Fibroblast of skin of right quadriceps (primary cell): ENCODE data around the gene GPD2.

Source experiments
- DNase-seq: peaks from one replicate; pipeline ENCODE4 v3.0.0-alpha.2; 2013

GPD2 gene

GRCh38 chr2:156538083-156538504, 101.9 kb downstream of the GPD2 start:
- peak; percentile 67 for DNase-seq

- DNase-seq = no peak
These were observed 103.1 kb downstream of the GPD2 start for GRCh38 chr2:156539086-156539860.

GRCh38 chr2:156540706-156541105, 104.5 kb downstream of the GPD2 start:
- DNase-seq = no peak

- DNase-seq = no peak
These were observed 105.0 kb downstream of the GPD2 start for GRCh38 chr2:156541229-156541628.

- DNase-seq = no peak
These were observed 105.5 kb downstream of the GPD2 start for GRCh38 chr2:156541706-156542105.

GRCh38 chr2:156548413-156548812, 112.2 kb downstream of the GPD2 start:
- no peak for DNase-seq

GRCh38 chr2:156553714-156554442, 117.7 kb downstream of the GPD2 start:
- no peak for DNase-seq

GRCh38 chr2:156561326-156561725, 125.1 kb downstream of the GPD2 start:
- no peak for DNase-seq

- DNase-seq = no peak
These were observed 125.9 kb downstream of the GPD2 start for GRCh38 chr2:156562124-156562523.

GRCh38 chr2:156563994-156564753, 128.0 kb downstream of the GPD2 start:
- no peak for DNase-seq

- peak; percentile 97 for DNase-seq
These were observed 129.0 kb downstream of the GPD2 start for GRCh38 chr2:156565066-156565710.

- DNase-seq = no peak
These were observed 137.5 kb downstream of the GPD2 start for GRCh38 chr2:156573710-156574109.

- no peak for DNase-seq
These were observed 137.9 kb downstream of the GPD2 start for GRCh38 chr2:156574112-156574511.

- no peak for DNase-seq
These were observed 139.8 kb downstream of the GPD2 start for GRCh38 chr2:156576005-156576404.

GRCh38 chr2:156580501-156580900, 144.3 kb downstream of the GPD2 start:
- DNase-seq = no peak

GRCh38 chr2:156581280-156581679, 145.1 kb downstream of the GPD2 start:
- DNase-seq = no peak

- DNase-seq = no peak
These were observed 149.3 kb downstream of the GPD2 start for GRCh38 chr2:156585457-156585856.

GRCh38 chr2:156586621-156587020, 150.4 kb downstream of the GPD2 start:
- DNase-seq = no peak

GRCh38 chr2:156589381-156590079, 153.4 kb downstream of the GPD2 start:
- peak; percentile 41 for DNase-seq

GRCh38 chr2:156590085-156590739, 154.0 kb downstream of the GPD2 start:
- DNase-seq = no peak

GRCh38 chr2:156592809-156593593, 156.8 kb downstream of the GPD2 start:
- DNase-seq = no peak
